Esophagus squamous epithelium (tissue), 5 donors: ENCODE results near the gene ASXL2. TPM values are rescaled to one million over a fixed set of nuclear protein-coding genes. Genes with fewer than 3 reads are reported as not detected.

Source experiments
- DNase-seq: peaks from one replicate; lab custom pipeline; 2025; lab: John Stamatoyannopoulos, UW
- H3K27ac ChIP-seq, 4 donors: fragments of 200-600 bp; sonication (generic); one replicate each; pipeline ENCODE4 v1.5.1; 2016 to 2019; ENCODE audit warnings: mild to moderate bottlenecking in 1 of 4
- H3K27me3 ChIP-seq, 4 donors: fragments of 200-600 bp; sonication (generic); 1 replicate in 3 of 4; 2 replicates in 1 of 4; pipeline versions ENCODE4 v1.5.1 to v1.6.0; 2017 to 2021; ENCODE audit warnings: antibody characterized with exemption in 1 of 4
- H3K36me3 ChIP-seq, 3 donors: fragments of 200-600 bp; sonication (generic); one replicate each; pipeline ENCODE4 v1.5.1; 2016 to 2019
- H3K4me1 ChIP-seq, 3 donors: fragments of 200-600 bp; sonication (generic); one replicate each; pipeline ENCODE4 v1.5.1; 2017 to 2019
- H3K4me3 ChIP-seq, 4 donors: fragments of 200-600 bp; sonication (generic); 1 replicate in 3 of 4; 2 replicates in 1 of 4; pipeline ENCODE4 v1.5.1; 2016 to 2019; ENCODE audit warnings: mild to moderate bottlenecking in 2 of 4, moderate library complexity in 1 of 4
- H3K9me3 ChIP-seq, 3 donors: fragments of 200-600 bp; sonication (generic); one replicate each; pipeline ENCODE4 v1.5.1; 2016 to 2019
- CTCF ChIP-seq, 6 experiments: fragments of 450-650 bp in 4 of 6; fragments of 200-600 bp in 2 of 6; sonication (generic) in 2 of 6; IDR thresholded peaks; one replicate each; pipeline ENCODE4 v1.5.1; 2016 to 2019; ENCODE audit warnings: antibody characterized with exemption in 6 of 6, mild to moderate bottlenecking in 4 of 6, moderate library complexity in 4 of 6
- POLR2A ChIP-seq, 4 donors: fragments of 450-650 bp; IDR thresholded peaks; one replicate each; pipeline ENCODE4 v1.6.1; 2017; ENCODE audit warnings: antibody characterized with exemption in 4 of 4, mild to moderate bottlenecking in 4 of 4, moderate library complexity in 3 of 4
- WGBS, 2 donors: methylation state at CpG; one replicate each; pipeline ENCODE4 v1.1.5; 2018; 5-methylcytosine and 5-hydroxymethylcytosine counted together
- intact Hi-C: fragments of 100-400 bp; cut with DNase I; formaldehyde crosslinking; loops from one replicate; pipeline ENCODE4 v1.15.0; 2022
- total RNA-seq, 4 donors: library from RNA; depleted of rRNA; stranded (reverse); fragments of >200 nt; gene quantifications; one replicate each; pipeline ENCODE4 v1.1.0, GENCODE V29; 2016
- donor health status: DM: yes; HTN: yes; CAD: no.

Gene ASXL2
- total RNA-seq, 4 donors from 2014 or later: 15.3 to 17.5 (median 16.3) TPM

DNA sequence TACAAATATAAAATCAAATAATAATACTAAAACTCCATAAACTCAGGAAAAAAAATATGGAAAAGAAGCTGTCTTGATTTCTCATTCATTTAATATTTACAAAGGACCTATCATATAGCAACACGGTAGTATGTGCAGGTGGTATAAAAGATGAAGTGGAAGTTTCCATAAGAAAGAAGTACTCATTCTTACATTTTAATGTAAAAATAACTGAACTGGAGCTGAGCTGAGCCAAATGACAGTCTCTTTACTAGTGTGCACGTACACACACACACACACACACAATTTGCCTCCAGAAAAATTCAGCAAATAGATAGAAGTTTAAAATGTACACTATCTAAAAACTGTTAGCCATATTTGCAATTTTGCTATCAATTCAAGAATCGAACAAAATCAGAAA lies 54.1 kb downstream of the ASXL2 start:
- TF ChIP-seq CTCF (IDR thresholded peaks at IDR 0.05) (no peak), POLR2A (IDR thresholded peaks at IDR 0.05) (no peak)
- WGBS, 2 donors: 77 to 81% methylated on average over 3 of the region's 3 CpGs
- intact Hi-C loops: no loop called here

DNA sequence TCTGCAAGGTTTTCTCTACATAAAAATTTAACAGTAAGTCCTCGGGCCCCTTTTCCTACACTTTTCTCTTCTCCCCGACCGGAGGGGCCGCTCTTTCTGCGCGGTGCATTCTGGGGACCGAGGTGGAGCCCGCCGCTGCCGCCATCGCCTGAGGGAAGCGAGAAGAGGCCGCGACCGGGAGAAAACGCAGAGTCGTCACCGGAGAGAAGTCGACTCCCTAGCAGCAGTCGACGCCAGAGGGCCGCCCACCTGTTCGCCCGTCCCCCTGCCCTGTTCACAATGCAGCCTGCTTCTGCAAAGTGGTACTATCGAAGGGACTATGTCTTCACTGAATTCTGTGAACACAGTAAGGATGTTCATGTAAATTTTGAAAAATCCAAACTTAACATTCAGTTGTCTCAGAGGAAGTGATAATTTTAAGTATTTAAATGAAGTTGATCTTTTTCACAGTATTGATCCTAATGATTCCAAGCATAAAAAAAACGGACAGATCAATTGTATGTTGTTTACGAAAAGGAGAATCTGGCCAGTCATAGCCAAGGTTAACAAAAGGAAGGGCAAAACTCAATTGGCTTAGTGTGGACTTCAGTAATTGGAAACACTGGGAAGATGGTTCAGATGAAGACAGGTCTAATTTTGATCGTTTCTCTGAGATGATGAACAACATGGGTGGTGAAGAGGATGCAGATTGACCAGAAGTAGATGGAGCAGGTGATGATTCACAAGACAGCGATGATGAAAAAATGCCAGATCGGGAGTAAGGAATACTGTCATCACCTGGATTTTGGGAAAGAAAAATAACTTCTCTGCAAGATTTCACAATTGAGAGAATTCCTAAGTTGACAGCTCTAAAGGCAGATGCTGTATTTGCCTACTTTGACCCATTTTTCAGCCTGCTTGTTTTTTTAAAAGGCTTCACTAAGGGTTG lies 55.8 kb downstream of the ASXL2 start:
- TF ChIP-seq POLR2A (IDR thresholded peaks at IDR 0.05) (no peak), CTCF (IDR thresholded peaks at IDR 0.05) (no peak)
- Histone ChIP-seq H3K4me1 (peaks cover 0 to 7% (median 0%) of the 10 kb centered on the region in 3 donors), H3K9me3 (no peaks in the 10 kb centered on the region), H3K36me3 (no peaks in the 10 kb centered on the region), H3K4me3 (peak overlapping the region in 2 of 4 donors; percentile 24 to 47), H3K27ac (no peak overlapping the region), H3K27me3 (no peaks in the 10 kb centered on the region)
- intact Hi-C loops: no loop called here
- WGBS, 2 donors: 55 to 61% methylated on average over 13 to 29 of the region's 30 CpGs
- no peak for DNase-seq

More for the DNA sequence above, 54.1 kb downstream of the ASXL2 start:
- peaks cover 0 to 7% (median 0%) of the 10 kb centered on the region in 3 donors for H3K4me1 ChIP-seq
- no peaks in the 10 kb centered on the region for H3K9me3 ChIP-seq
- no peaks in the 10 kb centered on the region for H3K27me3 ChIP-seq
- DNase-seq: no peak
- H3K27ac ChIP-seq: no peak overlapping the region
- no peak overlapping the region for H3K4me3 ChIP-seq
- H3K36me3 ChIP-seq: no peaks in the 10 kb centered on the region

DNA sequence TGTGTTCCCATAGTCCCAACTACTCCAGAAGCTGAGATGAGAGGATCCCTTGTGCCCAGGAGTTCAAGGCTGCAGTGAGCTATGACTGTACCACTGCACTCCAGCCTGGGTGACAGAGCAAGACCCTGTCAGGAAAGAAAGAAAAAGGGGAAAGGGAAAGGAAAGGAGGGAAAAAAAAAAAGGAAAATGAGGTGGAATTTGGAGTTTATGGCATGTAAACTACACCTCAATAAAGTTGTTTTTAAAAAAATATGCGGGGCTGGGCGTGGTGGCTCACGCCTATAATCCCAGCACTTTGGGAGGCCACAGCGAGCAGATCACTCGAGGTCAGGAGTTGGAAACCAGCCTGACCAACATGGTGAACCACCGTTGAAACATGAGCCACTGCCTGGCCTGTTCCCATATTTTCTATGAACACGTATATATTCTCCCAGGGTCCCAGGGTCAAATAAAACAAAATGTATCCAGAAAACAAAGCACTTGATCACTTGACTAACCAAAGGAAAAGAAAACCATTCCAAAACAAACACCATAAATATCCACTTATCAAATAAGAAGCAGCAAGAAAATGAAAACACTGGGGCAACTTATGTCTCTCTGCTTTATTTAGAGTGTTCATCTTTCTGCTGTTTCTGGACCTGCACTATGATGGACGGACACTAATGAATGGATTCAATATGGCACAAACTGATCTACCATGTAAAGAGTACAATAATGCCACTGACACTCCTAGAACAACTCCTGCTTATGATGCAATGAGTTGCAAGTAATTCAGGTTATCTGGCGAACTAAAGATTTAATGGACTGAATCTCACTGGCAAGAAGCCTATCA lies 56.8 kb downstream of the ASXL2 start:
- DNase-seq: no peak
- intact Hi-C loops: no loop called here
- Histone ChIP-seq H3K27me3 (no peaks in the 10 kb centered on the region), H3K36me3 (no peaks in the 10 kb centered on the region), H3K4me1 (peaks cover 0 to 11% (median 0%) of the 10 kb centered on the region in 3 donors), H3K9me3 (no peaks in the 10 kb centered on the region), H3K27ac (no peak overlapping the region), H3K4me3 (peak overlapping the region in 1 of 4 donors; percentile 47)
- WGBS, 2 donors: 72 to 81% methylated on average over 9 of the region's 9 CpGs
- no peak for TF ChIP-seq POLR2A (IDR thresholded peaks at IDR 0.05)
- TF ChIP-seq CTCF (IDR thresholded peaks at IDR 0.05): no peak

DNA sequence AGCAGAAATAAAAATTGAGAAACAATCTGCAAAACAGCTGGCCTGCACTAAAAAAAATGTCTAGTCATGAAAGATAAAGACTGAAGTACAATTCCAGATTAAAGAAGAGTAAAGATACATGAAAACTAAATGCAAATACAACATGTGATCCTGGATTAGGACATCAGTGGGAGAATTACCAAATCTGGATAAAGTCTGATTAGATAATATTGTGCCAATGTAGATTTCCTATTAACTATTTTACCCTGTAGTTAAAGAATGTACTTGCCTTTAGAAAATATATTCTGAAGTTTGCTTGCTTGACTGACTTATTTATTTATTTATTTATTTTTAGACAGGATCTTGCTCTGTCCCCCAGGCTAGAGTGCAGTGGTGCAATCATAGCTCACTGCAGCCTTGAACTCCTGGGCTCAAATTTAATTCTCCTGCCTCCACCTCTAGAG lies 58.7 kb downstream of the ASXL2 start:
- no peak overlapping the region for H3K4me3 ChIP-seq
- no peaks in the 10 kb centered on the region for H3K27me3 ChIP-seq
- intact Hi-C loops: no loop called here
- TF ChIP-seq CTCF (IDR thresholded peaks at IDR 0.05) (no peak), POLR2A (IDR thresholded peaks at IDR 0.05) (no peak)
- H3K9me3 ChIP-seq: no peaks in the 10 kb centered on the region
- no peaks in the 10 kb centered on the region for H3K36me3 ChIP-seq
- no peak for DNase-seq
- no peak overlapping the region for H3K27ac ChIP-seq
- H3K4me1 ChIP-seq: peaks cover 0 to 15% (median 0%) of the 10 kb centered on the region in 3 donors
